Right kidney (tissue), 9 donors: ENCODE results near the gene DBX1.
"Not testable (repeated sequence)": the region's sequence is repeated elsewhere in the genome, so short reads cannot be mapped to it uniquely, and the experiment has no call there.

Experiments used
- DNase-seq: peaks from one replicate; pipeline ENCODE4 v3.0.0-alpha.2; 2016
- long read RNA-seq, 8 donors: transcript quantifications; one replicate each; lab custom pipeline, GENCODE V29; 2026

Gene DBX1
- long read RNA-seq, donor 1 = 0 reads
- long read RNA-seq, donor 2 = 0 reads
- long read RNA-seq, donor 3 = 0 reads
- long read RNA-seq, donor 4 = 0 reads
- long read RNA-seq, donor 5 = 0 reads
- long read RNA-seq, donor 6 = 0 reads
- long read RNA-seq, donor 7 = 0 reads
- long read RNA-seq, donor 8 = 0 reads

GRCh38 chr11:20160425-20161229, at the start of gene DBX1:
DBX1 (minus strand) TSS chr11:20160475; CDS start chr11:20160324, 151 bp downstream.
- DNase-seq = no peak

GRCh38 chr11:20208622-20209111, 48.4 kb upstream of the DBX1 start:
- DNase-seq = peak; percentile 2

GRCh38 chr11:20207781-20208621, 47.7 kb upstream of the DBX1 start:
- peak; percentile 14 for DNase-seq

GRCh38 chr11:20205807-20206206, 45.5 kb upstream of the DBX1 start:
- DNase-seq = no peak

- no peak for DNase-seq
These were observed 44.4 kb upstream of the DBX1 start for GRCh38 chr11:20204681-20205080.

GRCh38 chr11:20203831-20204230, 43.6 kb upstream of the DBX1 start:
- no peak for DNase-seq

- no peak for DNase-seq
These were observed 41.0 kb upstream of the DBX1 start for GRCh38 chr11:20201231-20201630.

GRCh38 chr11:20200331-20200955, 40.2 kb upstream of the DBX1 start:
- not testable (repeated sequence) for DNase-seq

GRCh38 chr11:20197881-20198280, 37.6 kb upstream of the DBX1 start:
- no peak for DNase-seq

- DNase-seq = no peak
These were observed 34.2 kb upstream of the DBX1 start for GRCh38 chr11:20194470-20194869.

GRCh38 chr11:20193307-20193706, 33.0 kb upstream of the DBX1 start:
- DNase-seq = no peak

- no peak for DNase-seq
These were observed 32.4 kb upstream of the DBX1 start for GRCh38 chr11:20192641-20193040.

GRCh38 chr11:20192151-20192550, 31.9 kb upstream of the DBX1 start:
- DNase-seq = no peak

- DNase-seq = no peak
These were observed 18.7 kb upstream of the DBX1 start for GRCh38 chr11:20178976-20179375.

- no peak for DNase-seq
These were observed 16.9 kb upstream of the DBX1 start for GRCh38 chr11:20177136-20177535.

GRCh38 chr11:20172721-20173447, 12.6 kb upstream of the DBX1 start:
- no peak for DNase-seq

- no peak for DNase-seq
These were observed 3.7 kb upstream of the DBX1 start for GRCh38 chr11:20163783-20164481.

- peak; percentile 76 for DNase-seq
These were observed 2.8 kb upstream of the DBX1 start for GRCh38 chr11:20162824-20163782.

- no peak for DNase-seq
These were observed 1.9 kb upstream of the DBX1 start for GRCh38 chr11:20161923-20162744.
